Epithelial cell of proximal tubule (primary cell): ENCODE data around the gene NOP53. TPM values are rescaled to one million over a fixed set of nuclear protein-coding genes. Genes with fewer than 3 reads are reported as not detected.
"Not testable (repeated sequence)": the region's sequence is repeated elsewhere in the genome, so short reads cannot be mapped to it uniquely, and the experiment has no call there.

Source experiments
- DNase-seq: peaks from one replicate; pipeline ENCODE4 v3.0.0-alpha.2; 2011; ENCODE audit warnings: low read depth
- H3K4me3 ChIP-seq: 2 replicates; pipeline ENCODE4 v1.5.1; 2011; ENCODE audit warnings: low read depth, mild to moderate bottlenecking, low read length
- total RNA-seq: library from RNA; depleted of rRNA; stranded (reverse); fragments of >200 nt; gene quantifications from 2 replicates; pipeline ENCODE4 v1.2.3, GENCODE V29; 2015
- TF ChIP-seq, protein P1 (sequence below): conservative IDR thresholded peaks from 2 replicates; pipeline ENCODE4 v1.5.1; 2012; ENCODE audit warnings: low read depth, mild to moderate bottlenecking, low read length

Gene NOP53
- total RNA-seq, 1 donor from 2014 or later: 247 TPM

DNA sequence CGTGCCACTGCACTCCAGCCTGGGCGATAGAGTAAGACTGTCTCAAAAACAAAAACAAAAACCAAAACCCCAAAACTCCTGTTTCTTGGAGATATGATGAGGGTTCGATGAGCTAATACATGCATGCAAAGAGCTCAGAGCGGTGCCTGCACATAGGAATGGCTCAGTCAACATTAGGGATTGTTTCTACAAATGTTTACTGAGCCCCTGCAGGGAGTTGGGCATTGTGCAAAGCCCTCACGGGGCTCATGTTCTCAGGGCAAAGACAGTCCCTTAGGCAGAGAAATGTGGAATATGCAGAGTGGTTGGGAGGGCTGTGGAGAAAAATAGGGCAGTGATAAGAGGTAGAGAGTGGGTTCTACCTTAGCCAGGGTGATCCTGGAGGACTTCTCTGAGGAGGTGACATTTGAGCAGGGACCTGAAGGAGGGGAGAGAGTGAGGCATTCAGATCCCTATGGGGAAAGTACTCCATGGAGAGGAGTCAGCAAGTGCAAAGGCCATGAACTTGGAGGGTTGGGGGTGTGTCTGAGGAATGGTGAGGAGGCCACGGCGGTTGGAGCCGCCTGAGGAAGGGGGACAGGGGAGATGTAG, 33.6 kb upstream of the NOP53 start:
- H3K4me3 ChIP-seq: no peak overlapping the region
- TF ChIP-seq, protein P1, sequence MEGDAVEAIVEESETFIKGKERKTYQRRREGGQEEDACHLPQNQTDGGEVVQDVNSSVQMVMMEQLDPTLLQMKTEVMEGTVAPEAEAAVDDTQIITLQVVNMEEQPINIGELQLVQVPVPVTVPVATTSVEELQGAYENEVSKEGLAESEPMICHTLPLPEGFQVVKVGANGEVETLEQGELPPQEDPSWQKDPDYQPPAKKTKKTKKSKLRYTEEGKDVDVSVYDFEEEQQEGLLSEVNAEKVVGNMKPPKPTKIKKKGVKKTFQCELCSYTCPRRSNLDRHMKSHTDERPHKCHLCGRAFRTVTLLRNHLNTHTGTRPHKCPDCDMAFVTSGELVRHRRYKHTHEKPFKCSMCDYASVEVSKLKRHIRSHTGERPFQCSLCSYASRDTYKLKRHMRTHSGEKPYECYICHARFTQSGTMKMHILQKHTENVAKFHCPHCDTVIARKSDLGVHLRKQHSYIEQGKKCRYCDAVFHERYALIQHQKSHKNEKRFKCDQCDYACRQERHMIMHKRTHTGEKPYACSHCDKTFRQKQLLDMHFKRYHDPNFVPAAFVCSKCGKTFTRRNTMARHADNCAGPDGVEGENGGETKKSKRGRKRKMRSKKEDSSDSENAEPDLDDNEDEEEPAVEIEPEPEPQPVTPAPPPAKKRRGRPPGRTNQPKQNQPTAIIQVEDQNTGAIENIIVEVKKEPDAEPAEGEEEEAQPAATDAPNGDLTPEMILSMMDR: no peak
- DNase-seq: no peak

DNA sequence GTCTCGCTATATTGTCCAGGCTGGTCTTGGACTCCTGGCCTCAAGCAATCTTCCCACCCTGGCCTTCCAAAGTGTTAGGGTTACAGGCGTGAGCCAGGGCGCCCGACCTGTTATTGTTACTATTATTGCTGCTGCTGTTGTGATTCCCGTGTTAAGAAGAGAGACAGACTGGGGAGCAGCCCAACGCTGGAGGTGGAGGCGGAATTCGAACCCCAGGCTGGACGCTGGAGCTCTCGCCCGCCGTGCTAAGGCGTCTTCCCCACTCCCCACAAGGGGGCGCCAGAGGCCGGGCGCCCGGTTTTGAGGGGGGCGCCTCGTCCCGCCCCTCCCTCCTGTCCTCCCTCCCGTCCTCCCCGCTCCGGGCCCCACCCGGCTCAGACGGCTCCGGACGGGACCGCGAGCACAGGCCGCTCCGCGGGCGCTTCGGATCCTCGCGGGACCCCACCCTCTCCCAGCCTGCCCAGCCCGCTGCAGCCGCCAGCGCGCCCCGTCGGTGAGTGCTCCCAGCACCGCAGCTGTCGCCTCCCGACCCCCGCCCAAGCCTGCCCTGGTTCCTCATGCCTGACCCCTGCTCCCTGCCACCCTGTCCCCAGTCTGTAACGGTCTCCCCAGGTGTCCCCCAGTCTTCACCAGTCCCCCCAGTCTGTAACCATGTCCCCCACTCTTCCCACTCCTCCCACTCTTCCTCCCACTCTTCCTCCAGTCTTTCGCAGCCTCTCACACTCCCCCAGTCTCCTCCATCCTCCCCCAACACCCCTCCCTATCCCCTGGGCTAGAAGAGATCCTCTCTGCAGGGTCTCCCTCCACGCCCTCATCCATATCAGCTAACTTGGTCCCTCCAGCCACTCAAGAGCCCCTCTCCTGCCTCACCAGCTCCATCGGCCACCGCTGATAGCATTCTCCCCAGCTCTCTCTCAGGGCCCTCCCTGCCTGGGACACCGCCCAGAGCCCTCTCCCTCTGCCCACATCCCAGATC, 32.0 kb upstream of the NOP53 start, which contains the start of gene EHD2:
EHD2 (plus strand) TSS at position 377 of the 976 bp plus-strand sequence. CDS start 3,191 bp downstream, outside the sequence.
- TF ChIP-seq, protein P1: peak; percentile 79
- H3K4me3 ChIP-seq: peak within 1 kb of the TSS; percentile 82
- DNase-seq: no peak

DNA sequence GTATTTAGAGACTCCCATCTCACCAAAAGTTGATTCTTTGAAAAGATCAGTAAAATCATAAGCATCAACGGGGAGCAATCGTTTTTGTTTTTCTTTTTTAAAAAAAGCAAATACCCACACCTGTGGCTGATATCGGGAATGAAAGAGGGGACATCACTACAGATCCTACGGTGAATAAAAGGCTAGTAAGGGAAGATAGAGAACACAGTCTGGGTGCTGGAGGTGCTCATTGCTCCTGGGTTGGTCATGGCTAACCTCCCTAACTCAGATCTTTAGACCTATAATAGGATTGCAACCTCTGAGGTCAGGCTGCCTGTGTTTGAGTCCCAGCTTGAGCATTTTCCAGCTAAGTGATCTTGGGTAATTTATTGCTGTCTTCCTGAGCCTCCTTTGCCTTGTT, 31.0 kb upstream of the NOP53 start:
- no peak for DNase-seq
- peak overlapping the region; percentile 82 for H3K4me3 ChIP-seq
- TF ChIP-seq, protein P1: no peak

DNA sequence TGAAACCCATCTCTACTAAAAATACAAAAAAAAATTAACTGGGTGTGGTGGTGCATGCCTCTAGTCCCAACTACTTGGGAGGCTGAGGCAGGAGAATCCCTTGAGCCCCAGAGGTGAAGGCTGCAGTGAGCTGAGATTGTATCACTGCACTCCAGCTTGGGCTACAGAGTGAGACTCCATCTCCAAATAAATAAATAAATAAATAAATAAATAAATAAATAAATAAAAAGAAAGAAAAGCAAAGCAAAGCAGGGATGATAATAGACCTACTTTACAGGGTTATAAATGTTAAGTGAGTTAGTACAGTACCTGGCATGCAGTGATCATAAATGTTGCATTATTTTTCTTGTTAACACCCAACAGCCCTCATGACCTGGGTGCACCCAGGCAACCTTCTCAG, 30.5 kb upstream of the NOP53 start:
- peak overlapping the region; percentile 82 for H3K4me3 ChIP-seq
- DNase-seq: not testable (repeated sequence)

DNA sequence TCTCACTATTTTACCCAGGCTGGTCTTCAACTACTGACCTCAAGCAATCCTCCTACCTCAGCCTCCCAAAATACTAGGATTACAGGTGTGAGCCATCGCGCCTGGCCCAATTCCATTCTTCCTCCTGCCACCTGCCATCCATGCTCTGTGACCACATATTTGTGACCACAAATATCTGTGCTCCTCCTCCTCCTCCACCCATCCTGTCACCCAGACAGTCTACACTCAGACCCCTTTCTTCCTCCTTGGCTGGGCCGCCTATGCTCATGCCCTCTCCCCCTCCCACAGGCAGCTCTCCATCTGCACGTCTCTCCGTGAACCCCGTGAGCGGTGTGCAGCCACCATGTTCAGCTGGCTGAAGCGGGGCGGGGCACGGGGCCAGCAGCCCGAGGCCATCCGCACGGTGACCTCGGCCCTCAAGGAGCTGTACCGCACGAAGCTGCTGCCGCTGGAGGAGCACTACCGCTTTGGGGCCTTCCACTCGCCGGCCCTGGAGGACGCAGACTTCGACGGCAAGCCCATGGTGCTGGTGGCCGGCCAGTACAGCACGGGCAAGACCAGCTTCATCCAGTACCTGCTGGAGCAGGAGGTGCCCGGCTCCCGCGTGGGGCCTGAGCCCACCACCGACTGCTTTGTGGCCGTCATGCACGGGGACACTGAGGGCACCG, 28.9 kb upstream of the NOP53 start:
- DNase-seq: no peak
- no peak overlapping the region for H3K4me3 ChIP-seq

DNA sequence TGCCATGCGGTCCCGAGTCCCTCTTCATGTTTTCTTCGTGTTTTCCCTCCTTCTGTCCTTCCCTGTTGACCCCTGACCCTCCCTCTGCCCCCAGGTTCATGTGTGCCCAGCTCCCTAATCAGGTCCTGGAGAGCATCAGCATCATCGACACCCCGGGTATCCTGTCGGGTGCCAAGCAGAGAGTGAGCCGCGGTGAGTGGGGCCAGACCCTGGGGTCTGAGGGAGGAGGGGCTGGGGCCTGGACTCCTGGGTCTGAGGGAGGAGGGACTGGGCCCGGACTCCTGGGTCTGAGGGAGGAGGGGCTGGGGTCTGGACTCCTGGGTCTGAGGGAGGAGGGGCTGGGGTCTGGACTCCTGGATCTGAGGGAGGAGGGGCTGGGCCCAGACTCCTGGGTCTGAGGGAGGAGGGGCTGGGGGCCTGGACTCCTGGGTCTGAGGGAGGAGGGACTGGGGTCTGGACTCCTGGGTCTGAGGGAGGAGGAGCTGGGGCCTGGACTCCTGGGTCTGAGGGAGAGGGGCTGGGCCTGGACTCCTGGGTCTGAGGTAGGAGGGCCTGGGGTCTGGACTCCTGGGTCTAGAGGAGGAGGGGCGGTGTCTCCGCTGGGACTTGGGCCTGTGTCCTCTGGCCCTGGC, 26.8 kb upstream of the NOP53 start:
- DNase-seq, H3K4me3 ChIP-seq: not testable (repeated sequence)

More for the DNA sequence above, 28.9 kb upstream of the NOP53 start:
- TF ChIP-seq, protein P1: no peak

DNA sequence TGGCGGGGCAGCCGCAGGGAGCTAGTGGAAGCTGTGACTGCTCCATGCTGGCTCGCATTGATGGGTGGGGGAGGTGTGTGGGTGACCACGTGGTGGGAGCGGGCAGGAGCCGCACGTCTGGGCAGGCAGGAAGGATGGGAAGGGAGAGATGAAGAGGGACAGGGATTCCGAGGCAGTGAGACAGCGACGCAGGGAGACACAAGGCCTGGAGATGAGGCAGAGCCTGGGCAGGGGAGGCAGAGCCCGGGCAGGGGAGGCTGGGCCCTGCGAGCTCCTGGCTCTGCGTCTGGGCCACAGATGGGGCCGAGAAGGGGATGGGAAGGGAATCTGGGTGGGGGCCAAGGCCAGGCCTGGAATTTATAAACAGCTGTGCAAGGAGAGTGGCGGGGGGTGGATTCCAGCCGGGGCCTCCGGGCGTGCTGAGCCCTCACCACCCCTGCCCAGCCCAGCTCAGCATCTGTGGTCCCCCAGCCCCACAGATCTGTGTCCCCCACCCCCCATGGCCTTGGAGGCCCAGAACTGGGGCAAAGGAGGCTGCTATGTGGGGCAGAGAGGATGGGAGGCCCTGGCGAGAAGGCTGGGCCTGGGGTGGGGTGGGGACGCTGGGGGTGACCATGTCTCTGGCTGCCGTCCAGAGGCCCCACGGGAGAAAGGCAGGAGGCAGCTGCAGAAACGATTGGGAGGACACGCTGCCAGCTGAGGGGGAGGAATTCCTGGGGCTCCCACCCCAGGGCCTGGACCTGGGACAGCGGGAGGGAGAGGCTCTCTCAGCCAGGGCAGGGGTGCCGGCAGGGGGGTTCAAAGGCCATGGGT, 26.1 kb upstream of the NOP53 start:
- TF ChIP-seq, protein P1: no peak
- no peak overlapping the region for H3K4me3 ChIP-seq
- no peak for DNase-seq
